Activated naive CD4-positive, alpha-beta T cell treated with anti-CD3 and anti-CD28 coated beads, Interleukin-2, amount 10 ng/mL, durations not matched to agents 7 days and 5 days (primary cell): Measurements from ENCODE around the gene CLHC1.
"Not testable (repeated sequence)": the region's sequence is repeated elsewhere in the genome, so short reads cannot be mapped to it uniquely, and the experiment has no call there.

Experiments
- CTCF ChIA-PET: fragments of 350-600 bp; sonication (Branson Sonifier 250); formaldehyde crosslinking; loops from one replicate; lab custom pipeline; 2021; ENCODE audit warnings: antibody characterized with exemption; lab: Charles Lee
- DNase-seq: peaks from one replicate; pipeline ENCODE4 v3.0.0-alpha.2; 2020
- H3K27ac Mint-ChIP-seq: one replicate; pipeline ENCODE4 v1.8.0; 2021; ENCODE audit warnings: mild to moderate bottlenecking, moderate library complexity, mixed read lengths
- H3K27me3 Mint-ChIP-seq: one replicate; pipeline ENCODE4 v1.8.0; 2021; ENCODE audit warnings: mild to moderate bottlenecking, mixed read lengths
- H3K36me3 Mint-ChIP-seq: one replicate; pipeline ENCODE4 v1.8.0; 2021; ENCODE audit warnings: mixed read lengths
- H3K4me1 Mint-ChIP-seq: one replicate; pipeline ENCODE4 v1.8.0; 2021; ENCODE audit warnings: mixed read lengths
- H3K4me3 Mint-ChIP-seq: one replicate; pipeline ENCODE4 v1.8.0; 2021; ENCODE audit warnings: mild to moderate bottlenecking, moderate library complexity, mixed read lengths
- H3K9me3 Mint-ChIP-seq: one replicate; pipeline ENCODE4 v1.8.0; 2021; ENCODE audit warnings: mixed read lengths

The CLHC1 gene

DNA sequence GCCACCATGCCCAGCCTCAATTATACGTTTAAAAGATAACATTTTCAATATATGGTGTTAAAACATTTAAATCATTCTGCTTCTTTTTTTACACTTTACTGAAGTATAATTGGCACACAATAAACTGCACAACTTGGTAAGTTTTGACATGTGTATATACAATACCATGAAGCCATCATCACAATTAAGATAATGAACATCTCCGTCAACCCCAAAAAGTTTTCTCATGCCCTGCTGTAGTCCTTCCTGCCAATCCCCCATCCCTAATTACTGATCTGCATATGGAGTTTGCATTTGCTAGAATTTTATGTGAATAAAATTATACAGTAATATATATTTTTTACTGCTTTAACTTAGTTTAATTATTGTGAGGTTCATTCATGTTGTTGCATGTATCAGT, 96.6 kb downstream of the CLHC1 start:
- CTCF ChIA-PET: no interaction called here
- Mint-ChIP-seq H3K9me3 (no peaks in the 10 kb centered on the region), H3K27ac (peak overlapping the region; percentile 58), H3K4me1 (peaks cover 35% of the 10 kb centered on the region), H3K36me3 (peaks cover 6% of the 10 kb centered on the region), H3K4me3 (no peak overlapping the region), H3K27me3 (peaks cover 9% of the 10 kb centered on the region)
- DNase-seq: no peak

DNA sequence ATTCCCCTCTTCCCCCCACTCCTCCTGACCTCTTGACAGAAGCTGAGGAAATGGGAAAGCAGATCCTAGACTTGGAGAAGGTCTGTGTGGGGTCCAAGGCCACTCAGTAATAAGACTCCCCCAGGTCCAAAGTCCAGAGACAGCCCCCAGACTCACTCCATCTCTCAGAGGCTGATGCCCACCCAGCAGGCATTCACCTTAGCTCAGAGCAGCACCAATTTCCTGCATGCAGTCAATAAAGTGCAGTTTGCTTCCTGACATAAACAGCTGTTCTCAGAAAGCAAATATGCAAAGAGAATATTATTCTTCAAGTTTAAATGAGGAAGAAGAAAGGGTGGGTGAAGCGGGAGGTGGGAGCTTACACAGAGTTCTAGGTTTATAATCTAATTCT, 97.8 kb downstream of the CLHC1 start:
- H3K27me3 Mint-ChIP-seq: peaks cover 9% of the 10 kb centered on the region
- H3K27ac Mint-ChIP-seq: peak overlapping the region; percentile 96
- peaks cover 6% of the 10 kb centered on the region for H3K36me3 Mint-ChIP-seq
- H3K9me3 Mint-ChIP-seq: no peaks in the 10 kb centered on the region
- DNase-seq: no peak
- CTCF ChIA-PET: interaction anchor here (0.9 to 1.0 kb wide), 2 partner anchors 34 to 86 kb away, joined by 3 to 5 read pairs; no protein-coding TSS in a partner anchor
- H3K4me1 Mint-ChIP-seq: peaks cover 35% of the 10 kb centered on the region
- peak overlapping the region; percentile 66 for H3K4me3 Mint-ChIP-seq

DNA sequence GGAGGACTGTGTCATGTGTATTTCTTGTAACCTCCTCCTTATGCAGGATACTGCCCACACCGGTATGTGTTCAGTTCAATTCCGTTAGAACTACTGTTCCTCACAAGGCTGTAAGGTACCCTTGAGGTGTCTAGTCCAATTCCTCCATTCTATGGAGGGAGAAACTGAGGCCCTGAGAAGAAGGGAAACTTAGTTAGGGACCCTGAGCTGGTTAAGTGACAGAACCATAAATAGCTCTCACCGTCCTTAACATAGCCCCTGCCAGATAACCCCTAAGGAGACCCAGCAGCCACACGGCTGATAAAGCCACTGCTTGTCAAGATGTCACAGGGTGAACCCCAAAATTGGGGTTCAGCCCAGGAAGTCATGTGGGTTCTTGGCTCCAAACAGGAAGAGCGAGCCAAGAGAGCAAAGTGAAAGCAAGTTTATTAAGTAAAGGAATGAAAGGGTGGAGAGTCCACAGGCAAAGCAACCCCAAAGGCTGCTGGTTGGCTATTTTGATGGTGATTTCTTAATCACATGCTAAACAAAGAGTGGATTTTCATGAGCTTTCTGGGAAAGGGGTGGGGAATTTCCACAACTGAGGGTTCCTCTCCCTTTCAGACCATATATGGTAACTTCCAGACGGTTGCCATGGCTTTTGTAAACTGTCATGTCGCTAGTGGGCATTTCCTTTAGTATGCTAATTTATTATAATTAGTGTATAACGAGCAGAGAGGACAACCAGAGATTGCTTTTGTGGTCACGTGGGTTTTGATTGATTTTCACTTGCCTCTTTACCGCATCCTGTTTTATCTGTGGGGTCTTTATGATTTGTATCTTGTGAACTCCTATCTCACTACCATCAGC, 98.4 kb downstream of the CLHC1 start:
- CTCF ChIA-PET: interaction anchor here (0.9 to 1.0 kb wide), 2 partner anchors 34 to 85 kb away, joined by 3 to 5 read pairs; no protein-coding TSS in a partner anchor
- no peaks in the 10 kb centered on the region for H3K9me3 Mint-ChIP-seq
- peak overlapping the region; percentile 96 for H3K27ac Mint-ChIP-seq
- peaks cover 6% of the 10 kb centered on the region for H3K36me3 Mint-ChIP-seq
- peaks cover 35% of the 10 kb centered on the region for H3K4me1 Mint-ChIP-seq
- DNase-seq: peak; percentile 72
- H3K27me3 Mint-ChIP-seq: peaks cover 9% of the 10 kb centered on the region
- H3K4me3 Mint-ChIP-seq: peak overlapping the region; percentile 66

DNA sequence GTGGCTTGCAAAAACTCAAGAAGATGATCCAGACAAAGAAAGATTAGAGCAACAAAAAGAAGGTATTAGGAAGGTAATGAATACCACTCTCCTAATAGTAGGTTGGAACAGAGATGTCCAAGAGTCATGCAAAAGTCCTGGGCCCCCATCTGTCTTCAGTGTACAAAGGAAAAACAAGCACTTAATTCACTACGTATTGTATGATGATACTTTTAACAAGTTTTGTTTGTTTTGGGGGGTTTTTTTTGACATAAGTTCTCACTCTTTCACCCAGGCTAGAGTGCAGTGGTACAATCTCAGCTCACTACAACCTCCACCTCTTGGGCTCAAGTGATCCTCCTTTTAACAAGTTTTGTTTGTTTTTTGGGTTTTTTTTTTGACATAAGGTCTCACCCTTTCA, 101.2 kb downstream of the CLHC1 start:
- Mint-ChIP-seq H3K27ac (no peak overlapping the region), H3K27me3 (no peaks in the 10 kb centered on the region), H3K4me3 (no peak overlapping the region), H3K9me3 (no peaks in the 10 kb centered on the region), H3K36me3 (peaks cover 6% of the 10 kb centered on the region), H3K4me1 (peaks cover 25% of the 10 kb centered on the region)
- DNase-seq: no peak
- CTCF ChIA-PET: interaction anchor here (1.0 kb wide), 1 partner anchor 81 kb away, joined by 4 read pairs; the partner anchor contains the start of gene RTN4

DNA sequence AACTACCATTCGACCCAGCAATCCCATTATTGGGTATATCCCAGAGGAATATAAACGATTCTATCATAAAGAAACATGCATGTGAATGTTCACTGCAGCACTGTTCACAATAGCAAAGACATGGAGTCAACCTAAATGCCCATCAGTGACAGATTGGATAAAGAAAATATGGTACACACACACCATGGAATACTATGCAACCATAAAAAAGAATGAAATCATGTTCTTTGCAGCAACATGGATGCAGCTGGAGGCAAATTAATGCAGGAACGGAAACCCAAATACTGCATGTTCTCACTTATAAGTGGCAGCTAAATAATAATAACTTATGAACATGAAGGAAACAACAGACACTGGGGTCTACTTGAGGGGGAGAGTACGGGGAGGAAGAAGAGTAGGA, 105.5 kb downstream of the CLHC1 start:
- H3K27ac Mint-ChIP-seq, H3K4me1 Mint-ChIP-seq, H3K9me3 Mint-ChIP-seq, DNase-seq, CTCF ChIA-PET, H3K36me3 Mint-ChIP-seq, H3K4me3 Mint-ChIP-seq, H3K27me3 Mint-ChIP-seq: not testable (repeated sequence)
